ENCODE results near the gene ASCC1. TPM values are rescaled to one million over a fixed set of nuclear protein-coding genes. Genes with fewer than 3 reads are reported as not detected.

The ASCC1 gene
- total RNA-seq, 1 experiment from 2014 or later = 15.7 TPM

GRCh38 chr10:72240371-72240770 is 24.3 kb upstream of the ASCC1 start:
- no peak overlapping the region for H3K4me2 ChIP-seq (ENCODE audit: low read length)
- intact Hi-C loops (cut with micrococcal nuclease) = no loop called here
- no peak overlapping the region for H2AFZ ChIP-seq (ENCODE audit: low read length)
- H3K9ac ChIP-seq (ENCODE audit: low read length) = no peak overlapping the region
- ATAC-seq (no peak), DNase-seq (no peak)
- H3K27ac ChIP-seq (ENCODE audit: low read length) = no peak overlapping the region
- H3K9me3 ChIP-seq (ENCODE audit: low read length) = no peaks in the 10 kb centered on the region
- ChIA-PET CTCF (no interaction called here), POLR2A (ENCODE audit: unreplicated experiment) (no interaction called here)
- H3K27me3 ChIP-seq (ENCODE audit: low read length) = no peaks in the 10 kb centered on the region
- H4K20me1 ChIP-seq (ENCODE audit: low read length) = no peaks in the 10 kb centered on the region
- no peaks in the 10 kb centered on the region for H3K79me2 ChIP-seq (ENCODE audit: low read length)
- no TSS peak for BruUV-seq (replicated peaks)
- TF ChIP-seq EZH2 (IDR thresholded peaks at IDR 0.05; ENCODE audit: low read length, unreplicated experiment) (no peak), CTCF (conservative IDR thresholded peaks at IDR 0.05; ENCODE audit: low read depth, low read length) (no peak)
- no peaks in the 10 kb centered on the region for H3F3A ChIP-seq (ENCODE audit: low read length, unreplicated experiment)
- H3K9me2 ChIP-seq (replicated peaks; ENCODE audit: low read length) = no peaks in the 10 kb centered on the region
- H3K4me1 ChIP-seq (ENCODE audit: insufficient read depth, low read length) = peaks cover 15% of the 10 kb centered on the region
- H3K36me3 ChIP-seq (ENCODE audit: low read depth, low read length) = 0 out of 2 replicates have a peak, but pooled peaks cover 5% of the 10 kb centered on the region
- no peak overlapping the region for H3K4me3 ChIP-seq (ENCODE audit: low read length)

GRCh38 chr10:72239409-72239808 is 23.3 kb upstream of the ASCC1 start:
- Histone ChIP-seq H3K9me2 (replicated peaks; ENCODE audit: low read length) (no peaks in the 10 kb centered on the region), H3K9me3 (ENCODE audit: low read length) (no peaks in the 10 kb centered on the region), H4K20me1 (ENCODE audit: low read length) (no peaks in the 10 kb centered on the region), H3K4me1 (ENCODE audit: insufficient read depth, low read length) (peaks cover 10% of the 10 kb centered on the region), H3K4me2 (ENCODE audit: low read length) (no peak overlapping the region), H3K36me3 (ENCODE audit: low read depth, low read length) (peaks cover 8% of the 10 kb centered on the region; the same call in 1 of the 2 replicates), H3F3A (ENCODE audit: low read length, unreplicated experiment) (no peaks in the 10 kb centered on the region), H3K27me3 (ENCODE audit: low read length) (no peaks in the 10 kb centered on the region), H2AFZ (ENCODE audit: low read length) (no peak overlapping the region), H3K9ac (ENCODE audit: low read length) (no peak overlapping the region), H3K4me3 (ENCODE audit: low read length) (no peak overlapping the region), H3K27ac (ENCODE audit: low read length) (no peak overlapping the region), H3K79me2 (ENCODE audit: low read length) (no peaks in the 10 kb centered on the region)
- CTCF ChIA-PET = no interaction called here
- no TSS peak for BruUV-seq (replicated peaks)
- TF ChIP-seq EZH2phosphoT487 (IDR thresholded peaks at IDR 0.05; ENCODE audit: borderline replicate concordance, low read length) = no peak
- no peak for TF ChIP-seq EZH2 (IDR thresholded peaks at IDR 0.05; ENCODE audit: low read length, unreplicated experiment)
- no peak for TF ChIP-seq CTCF (conservative IDR thresholded peaks at IDR 0.05; ENCODE audit: low read depth, low read length)
- no peak for DNase-seq
- ATAC-seq = no peak
- POLR2A ChIA-PET (ENCODE audit: unreplicated experiment) = no interaction called here
- intact Hi-C loops (cut with micrococcal nuclease) = no loop called here

- POLR2A ChIA-PET (ENCODE audit: unreplicated experiment) = no interaction called here
- Histone ChIP-seq H3K9me3 (ENCODE audit: low read length) (no peaks in the 10 kb centered on the region), H3K4me3 (ENCODE audit: low read length) (no peak overlapping the region), H3K9ac (ENCODE audit: low read length) (no peak overlapping the region), H3K36me3 (ENCODE audit: low read depth, low read length) (peaks cover 9% of the 10 kb centered on the region; the same call in 1 of the 2 replicates), H3K4me1 (ENCODE audit: insufficient read depth, low read length) (peaks cover 2% of the 10 kb centered on the region), H3K79me2 (ENCODE audit: low read length) (no peaks in the 10 kb centered on the region), H2AFZ (ENCODE audit: low read length) (no peak overlapping the region), H3F3A (ENCODE audit: low read length, unreplicated experiment) (no peaks in the 10 kb centered on the region), H3K27me3 (ENCODE audit: low read length) (no peaks in the 10 kb centered on the region), H3K9me2 (replicated peaks; ENCODE audit: low read length) (no peaks in the 10 kb centered on the region), H4K20me1 (ENCODE audit: low read length) (no peaks in the 10 kb centered on the region), H3K4me2 (ENCODE audit: low read length) (no peak overlapping the region), H3K27ac (ENCODE audit: low read length) (no peak overlapping the region)
- CTCF ChIA-PET = no interaction called here
- no TSS peak for BruUV-seq (replicated peaks)
- ATAC-seq (no peak), DNase-seq (no peak)
- TF ChIP-seq EZH2 (IDR thresholded peaks at IDR 0.05; ENCODE audit: low read length, unreplicated experiment) (no peak), CTCF (conservative IDR thresholded peaks at IDR 0.05; ENCODE audit: low read depth, low read length) (no peak), EZH2phosphoT487 (IDR thresholded peaks at IDR 0.05; ENCODE audit: borderline replicate concordance, low read length) (no peak)
- intact Hi-C loops (cut with micrococcal nuclease) = no loop called here
These were observed 22.5 kb upstream of the ASCC1 start for GRCh38 chr10:72238392-72239175.

Data from PC-3 (cell line).